Occipital lobe (tissue), 2 donors: ENCODE data around the gene RASA4. TPM values are rescaled to one million over a fixed set of nuclear protein-coding genes. Genes with fewer than 3 reads are reported as not detected.
"Not testable (repeated sequence)": the region's sequence is repeated elsewhere in the genome, so short reads cannot be mapped to it uniquely, and the experiment has no call there.

Experiments used
- DNase-seq: peaks from one replicate; lab custom pipeline; 2025; lab: John Stamatoyannopoulos, UW
- total RNA-seq: library from RNA; depleted of rRNA; stranded (reverse); fragments of >200 nt; gene quantifications from one replicate; pipeline ENCODE4 v1.2.3, GENCODE V29; 2014

Gene RASA4
- total RNA-seq, 1 donor from 2014 or later: 30.4 TPM

DNA sequence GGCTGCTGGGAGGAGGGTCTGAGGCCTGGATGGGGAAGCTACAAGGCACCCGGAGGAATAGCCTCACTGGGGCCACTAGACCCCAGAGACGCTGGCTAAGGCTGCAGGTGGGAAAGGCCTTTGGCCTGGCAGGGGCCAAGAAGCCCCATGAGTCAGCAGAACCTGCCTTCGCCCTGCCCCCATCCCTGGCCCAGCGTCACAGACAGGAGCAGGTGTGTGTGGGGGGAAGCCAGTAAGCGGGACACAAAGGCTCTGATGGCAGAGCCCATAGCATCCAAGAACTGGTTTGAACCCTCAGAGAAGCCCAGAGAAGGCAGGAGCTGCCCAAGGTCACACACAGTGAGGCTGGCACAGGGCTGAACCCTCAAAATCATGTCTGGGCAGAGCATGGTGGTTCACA is 9.7 kb downstream of the RASA4 start:
- DNase-seq: not testable (repeated sequence)

DNA sequence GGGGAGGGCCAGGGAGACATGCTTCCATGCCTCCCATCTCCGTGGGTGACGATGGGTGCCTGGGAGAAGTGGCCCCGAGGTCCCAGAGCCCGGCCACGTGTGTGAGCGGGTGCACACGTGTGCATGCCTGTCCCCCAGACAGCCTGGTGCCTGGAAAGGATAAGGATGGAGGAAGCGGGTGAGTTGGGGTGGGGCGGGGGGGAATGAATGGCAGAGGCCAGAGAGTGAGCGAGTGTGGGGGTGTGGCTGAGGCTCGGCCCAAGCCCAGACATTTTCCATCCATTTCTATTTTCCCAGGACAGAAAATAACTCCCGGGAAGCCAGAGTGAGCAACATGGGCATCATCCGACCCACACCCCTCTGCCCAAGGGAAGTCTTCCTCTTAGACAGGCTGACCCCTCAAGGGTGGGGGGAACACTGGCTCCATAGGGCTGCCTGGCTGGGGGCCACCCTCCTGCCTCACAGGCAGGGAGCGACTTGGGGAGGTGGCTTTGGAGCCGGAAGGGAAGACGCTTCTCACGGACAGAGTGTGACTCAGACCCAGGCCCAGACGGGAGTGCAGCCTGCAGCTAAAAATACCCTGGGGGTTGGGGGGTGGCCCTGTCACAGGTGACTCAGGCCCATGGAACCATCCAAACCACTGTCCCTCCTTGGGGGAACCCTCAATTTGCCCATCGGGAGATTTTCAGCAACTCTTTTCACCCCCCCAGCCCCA is 12.0 kb downstream of the RASA4 start:
- DNase-seq: not testable (repeated sequence)

DNA sequence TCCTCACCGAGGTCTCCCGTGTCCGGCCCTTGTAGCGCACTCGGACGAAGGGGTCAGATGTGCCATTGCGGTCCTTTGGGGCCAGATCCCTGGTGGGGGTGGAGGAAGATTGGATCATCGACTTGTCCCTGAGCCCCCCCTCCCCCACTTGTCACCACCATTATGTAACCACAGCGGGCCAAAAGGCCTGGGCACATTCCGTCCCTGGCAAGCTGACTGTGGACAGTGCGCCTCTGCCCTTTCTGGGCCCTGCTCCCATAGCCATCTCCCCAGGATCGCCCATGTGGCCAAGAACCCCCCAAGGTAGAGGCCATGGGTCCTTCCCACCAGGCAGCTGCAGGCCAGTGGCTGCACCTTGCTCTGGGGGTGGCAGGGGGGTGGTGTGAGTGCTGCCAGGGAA is 14.2 kb downstream of the RASA4 start:
- not testable (repeated sequence) for DNase-seq

DNA sequence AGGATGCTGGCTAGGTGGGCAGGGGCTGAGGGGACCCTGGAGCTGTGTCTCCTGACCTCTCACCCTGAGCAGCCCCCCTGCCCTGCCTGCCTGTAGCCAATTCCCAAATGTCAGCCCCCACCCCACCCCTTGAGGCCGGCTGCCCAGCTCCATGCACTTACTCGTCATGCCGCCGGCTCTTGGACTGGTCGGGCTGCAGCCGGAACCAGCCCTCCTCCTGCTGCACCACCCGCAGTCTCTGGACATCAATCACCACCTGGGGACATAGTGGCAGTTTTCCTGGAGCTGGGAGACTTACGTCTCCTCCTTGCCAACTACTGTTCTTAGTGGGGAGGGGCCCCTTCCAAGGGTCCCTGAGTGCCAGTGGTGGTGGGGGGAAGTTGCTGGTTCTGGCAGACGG is 16.9 kb downstream of the RASA4 start:
- DNase-seq: not testable (repeated sequence)

DNA sequence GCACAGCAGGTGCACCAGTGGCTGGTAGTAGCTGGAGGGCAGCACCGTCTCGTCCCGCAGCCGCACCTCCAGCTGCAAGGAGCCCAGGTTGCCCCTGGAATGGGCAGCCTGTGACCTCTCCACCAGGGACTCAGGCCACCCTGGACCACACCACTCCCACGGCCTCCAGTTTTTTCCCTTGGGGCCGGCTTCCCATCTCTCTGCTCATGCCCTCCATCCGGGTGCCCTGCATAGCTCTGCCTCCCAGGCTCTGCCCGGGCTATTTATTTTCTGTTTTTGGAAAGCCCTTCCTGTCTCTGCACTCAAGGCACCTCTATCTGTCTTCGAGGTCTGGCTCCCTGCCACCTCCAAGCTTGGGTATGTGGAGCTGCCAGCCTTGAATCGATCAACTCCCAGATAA is 20.5 kb downstream of the RASA4 start:
- DNase-seq: not testable (repeated sequence)

DNA sequence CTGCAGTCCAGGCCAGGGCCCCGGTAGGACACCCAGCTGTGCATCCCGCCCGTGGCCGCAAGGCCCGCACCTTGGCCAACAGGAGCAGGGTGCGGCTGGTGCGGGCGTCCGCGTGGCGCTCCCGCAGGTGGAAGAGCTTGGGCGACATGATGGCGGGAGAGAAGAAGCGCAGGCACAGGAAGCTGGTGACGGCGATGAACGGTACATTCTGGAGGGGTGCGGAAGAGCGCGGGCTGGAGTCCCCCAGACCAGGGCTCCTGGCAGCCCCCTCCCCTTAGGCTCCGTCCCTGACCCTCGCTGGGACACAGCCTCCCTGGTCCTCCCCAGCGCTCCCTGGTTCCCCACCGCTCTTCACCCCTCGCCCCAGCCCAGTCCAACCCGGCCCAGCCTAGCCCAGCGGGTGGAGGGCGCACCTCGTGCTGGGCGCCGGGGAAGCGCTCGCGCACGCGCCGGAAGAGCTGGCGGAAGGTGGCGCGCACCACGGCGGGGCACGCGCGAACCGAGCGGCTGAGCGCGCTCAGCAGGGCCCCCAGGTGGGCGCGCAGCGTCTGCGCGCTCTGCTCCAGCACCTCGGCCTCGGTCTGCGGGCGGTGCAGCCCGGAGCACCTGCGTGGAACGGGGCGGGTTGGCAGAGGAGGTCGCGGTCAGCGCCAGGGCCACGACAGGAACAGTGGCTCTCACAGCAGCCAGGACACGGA is 22.8 kb downstream of the RASA4 start:
- DNase-seq: not testable (repeated sequence)

DNA sequence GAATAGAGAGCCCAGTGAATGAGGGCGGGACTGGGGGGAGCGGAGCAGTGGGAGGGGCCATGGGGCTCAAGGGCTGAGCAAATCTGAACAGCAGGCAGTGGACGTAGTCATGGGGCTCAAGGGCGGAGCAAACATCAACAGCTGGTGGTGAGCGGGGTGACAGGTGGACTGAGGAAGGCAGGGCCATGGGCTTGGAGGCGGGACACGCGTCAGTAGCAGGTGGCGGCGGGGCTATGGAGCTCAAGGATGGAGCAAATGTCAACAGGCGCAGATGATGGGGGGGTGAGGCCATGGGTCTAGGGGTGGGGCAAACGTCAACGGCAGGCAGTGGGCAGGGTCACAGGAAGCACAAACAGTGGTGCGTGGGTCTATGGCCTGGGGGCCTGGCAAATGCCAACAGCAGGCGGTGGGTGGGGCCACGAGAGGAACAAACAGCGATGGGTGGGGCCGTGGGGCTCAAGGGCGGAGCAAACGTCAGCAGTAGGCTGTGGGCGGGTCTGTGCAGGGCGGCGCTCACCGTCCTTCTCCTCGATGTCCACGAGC is 24.0 kb downstream of the RASA4 start:
- not testable (repeated sequence) for DNase-seq

DNA sequence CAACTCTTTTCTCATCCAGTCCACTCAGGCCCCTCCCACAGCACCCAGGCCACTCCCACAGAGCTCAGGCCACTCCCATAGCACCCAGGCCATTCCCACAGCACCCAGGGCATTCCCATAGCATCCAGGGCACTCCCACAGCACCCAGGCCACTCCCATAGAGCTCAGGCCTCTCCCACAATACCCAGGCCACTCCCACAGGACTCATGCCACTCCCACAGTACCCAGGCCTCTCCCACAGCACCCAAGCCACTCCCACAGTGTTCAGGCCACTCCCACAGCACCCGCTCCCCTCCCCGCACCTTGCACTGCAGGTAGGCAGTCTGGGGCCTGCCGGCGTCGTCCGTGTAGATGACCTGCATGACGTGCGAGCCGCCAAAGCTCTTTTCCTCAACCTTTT is 26.7 kb downstream of the RASA4 start:
- not testable (repeated sequence) for DNase-seq

DNA sequence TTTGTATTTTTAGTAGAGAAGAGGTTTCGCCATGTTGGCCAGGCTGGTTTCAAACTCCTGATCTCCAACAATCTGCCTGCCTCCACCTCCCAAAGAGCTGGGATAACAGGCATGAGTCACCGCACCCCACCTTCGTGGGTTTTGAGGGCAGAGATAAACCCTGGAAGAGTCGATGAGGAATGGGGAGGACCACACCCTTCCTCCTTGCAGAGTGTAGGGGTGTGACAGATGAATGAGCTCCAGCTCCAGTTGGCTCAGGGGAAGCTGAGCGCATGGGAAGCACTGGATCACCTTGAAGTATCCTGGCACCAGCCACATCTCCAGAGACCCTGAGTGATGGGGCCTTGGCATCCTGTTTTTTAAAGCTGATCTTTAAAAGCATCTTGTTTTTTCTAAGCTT is 33.1 kb downstream of the RASA4 start:
- not testable (repeated sequence) for DNase-seq

DNA sequence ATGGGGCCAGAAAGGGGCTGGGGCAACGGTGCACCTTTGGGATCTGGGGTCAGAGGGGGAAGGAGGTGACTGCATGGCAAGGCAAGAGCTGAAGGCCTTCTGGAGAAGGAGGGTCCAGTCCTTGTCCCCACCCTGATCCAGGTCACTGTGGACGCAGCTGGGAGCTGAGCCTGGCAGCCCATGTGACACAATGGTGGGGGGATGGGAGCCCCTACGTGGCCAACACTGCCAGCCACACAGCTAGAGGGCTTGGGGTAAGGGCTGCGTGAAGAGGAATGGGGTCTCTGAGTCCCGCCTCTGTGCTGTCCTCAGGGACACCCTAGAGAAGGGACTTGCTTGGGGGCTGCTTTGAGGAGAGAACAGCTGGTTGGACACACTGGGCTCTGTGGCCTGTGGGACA is 34.8 kb downstream of the RASA4 start:
- not testable (repeated sequence) for DNase-seq

DNA sequence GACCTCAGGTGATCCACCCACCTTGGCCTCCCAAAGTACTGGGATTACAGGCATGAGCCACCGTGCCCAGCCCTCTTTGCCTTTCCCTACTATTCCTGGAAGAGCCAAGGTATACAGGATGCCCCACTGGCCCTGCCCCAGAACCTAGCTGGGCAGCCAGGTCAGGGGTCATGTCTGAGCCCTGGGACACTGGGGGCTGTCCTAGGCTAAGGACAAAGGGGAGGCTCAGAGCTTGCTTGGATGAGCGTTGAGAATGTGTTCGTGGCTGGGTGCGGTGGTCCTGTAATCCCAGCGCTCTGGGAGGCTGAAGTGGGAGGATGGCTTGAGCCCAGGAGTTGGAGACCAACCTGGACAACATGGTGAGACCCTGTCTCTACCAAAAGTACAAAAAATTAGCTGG is 38.1 kb downstream of the RASA4 start:
- not testable (repeated sequence) for DNase-seq

DNA sequence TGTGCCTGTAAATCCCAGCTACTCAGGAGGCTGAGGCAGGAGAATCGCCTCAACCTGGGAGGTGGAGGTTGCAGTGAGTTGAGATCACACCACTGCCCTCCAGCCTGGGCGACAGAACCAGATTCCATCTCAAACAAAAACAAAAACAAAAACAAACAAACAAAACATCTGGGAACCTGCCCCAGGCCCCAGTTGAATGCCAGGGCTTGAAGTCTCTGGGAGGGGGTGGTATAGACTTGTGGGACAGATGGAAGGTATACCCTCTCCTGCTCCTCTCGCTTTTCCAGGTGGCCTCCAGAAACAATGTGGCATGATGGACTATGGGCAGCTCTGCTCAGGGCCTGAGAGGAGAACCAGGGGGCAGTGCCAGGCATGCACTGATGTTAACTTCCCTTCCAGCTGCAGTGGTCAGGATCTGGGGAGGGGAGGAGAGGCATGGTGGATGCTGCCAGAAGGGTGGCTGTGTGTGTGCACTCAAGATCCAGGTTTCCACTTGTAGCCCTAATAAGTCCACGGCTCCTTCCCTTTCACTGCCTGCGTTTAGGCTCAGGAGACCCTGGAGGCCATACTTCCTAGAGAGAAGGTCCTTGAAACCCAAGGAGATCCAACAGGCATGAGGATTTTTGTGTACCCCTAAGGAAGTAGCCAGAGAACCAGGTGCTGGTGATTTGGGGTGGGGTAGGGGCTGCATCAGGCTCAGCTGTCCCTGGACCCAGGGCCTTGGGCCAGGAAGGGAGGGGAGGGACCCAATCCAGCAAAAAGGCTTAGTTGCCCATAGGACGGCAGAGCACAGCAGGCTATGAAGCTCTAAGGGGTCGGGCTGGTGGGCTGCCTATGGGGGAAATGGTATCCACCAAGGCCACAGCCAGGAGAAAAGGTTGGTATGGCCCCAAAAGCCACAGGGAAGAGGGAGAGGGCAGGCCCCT is 39.0 kb downstream of the RASA4 start:
- not testable (repeated sequence) for DNase-seq

DNA sequence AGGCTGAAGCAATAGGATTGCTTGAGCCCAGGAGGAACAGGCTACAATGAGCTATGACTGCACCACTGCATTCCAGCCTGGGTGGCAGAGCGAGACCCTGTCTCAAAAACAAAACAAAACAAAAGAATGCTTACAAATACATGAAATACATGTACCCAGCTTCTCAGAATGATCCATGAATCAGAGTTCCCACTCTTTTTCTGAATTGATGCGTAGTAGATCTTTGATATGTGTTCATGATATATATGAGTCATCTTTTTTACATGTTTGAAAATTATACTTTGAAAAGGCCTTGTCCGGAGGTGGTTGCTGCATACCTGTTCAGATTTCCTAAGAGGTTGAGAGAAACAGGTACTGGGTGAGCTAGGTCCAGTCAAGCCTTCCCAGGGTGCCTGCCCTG is 40.2 kb downstream of the RASA4 start:
- DNase-seq: not testable (repeated sequence)

DNA sequence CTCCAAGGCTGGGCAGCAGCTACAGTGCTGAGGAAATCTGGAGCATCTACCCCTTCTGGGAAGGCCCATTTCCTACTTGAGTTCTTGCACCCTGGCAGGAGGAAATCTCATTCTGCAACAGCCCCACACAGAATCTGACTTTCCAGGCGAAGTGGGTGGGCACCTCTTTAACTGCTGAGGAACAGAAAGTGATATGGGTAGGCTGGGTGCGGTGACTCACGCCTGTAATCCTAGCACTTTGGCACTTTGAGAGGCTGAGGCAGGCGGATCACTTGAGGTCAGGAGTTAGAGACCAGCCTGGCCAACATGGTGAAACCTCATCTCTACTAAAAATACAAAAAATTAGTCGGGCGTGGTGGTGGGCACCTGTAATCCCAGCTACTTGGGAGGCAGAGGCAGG is 41.9 kb downstream of the RASA4 start:
- not testable (repeated sequence) for DNase-seq

DNA sequence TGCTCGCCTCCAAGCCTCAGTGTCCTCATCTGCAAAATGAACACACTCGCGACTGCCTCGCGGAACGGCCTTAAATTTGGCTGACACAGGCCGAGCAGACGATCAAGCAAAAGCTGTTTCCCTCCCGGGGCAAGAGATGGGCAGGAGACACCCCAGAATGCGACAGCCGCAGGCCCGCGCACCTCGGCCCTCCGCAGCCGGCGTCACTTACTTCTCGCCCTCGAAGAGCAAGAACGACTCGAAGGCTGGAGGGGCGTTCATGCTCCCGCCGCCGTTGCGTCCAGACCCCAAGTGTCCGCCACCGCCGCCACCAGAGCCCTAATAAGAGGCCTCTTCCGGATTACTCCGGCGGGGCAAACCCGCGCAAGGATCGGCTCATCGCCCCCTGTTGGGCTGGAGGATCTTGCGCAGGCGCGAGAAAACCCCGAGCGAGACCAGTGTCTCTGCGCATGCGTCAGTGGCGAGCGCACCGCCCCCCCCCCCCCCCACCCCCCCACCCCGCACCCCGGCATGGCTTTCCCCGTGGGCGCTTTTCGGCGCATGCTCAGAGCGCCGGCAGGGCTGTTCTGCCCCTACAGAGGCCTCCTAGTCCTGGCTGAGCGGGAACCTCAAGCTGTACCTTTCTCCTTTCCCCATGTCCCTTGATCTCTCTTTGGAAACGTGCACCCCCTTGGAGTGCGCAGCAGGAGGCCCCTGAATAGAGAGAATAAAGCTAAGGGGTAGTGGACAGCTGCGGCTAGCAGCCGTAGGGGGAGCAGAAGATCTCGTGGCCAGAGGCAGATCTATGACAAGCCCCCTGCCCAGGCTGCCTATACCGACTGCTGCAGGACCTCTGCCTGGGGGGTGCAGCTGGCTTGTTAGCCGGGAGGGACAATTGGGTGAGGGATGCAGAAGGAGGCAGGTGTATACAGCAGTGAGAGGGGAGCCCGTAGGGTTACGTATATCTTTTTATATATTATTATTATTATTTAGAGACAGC is 44.0 kb downstream of the RASA4 start, which contains the start of gene POLR2J3:
Gene POLR2J3 (minus strand): TSS at position 323 of the 979 bp plus-strand sequence. CDS start 62 bp downstream, at position 261.
- not testable (repeated sequence) for DNase-seq

DNA sequence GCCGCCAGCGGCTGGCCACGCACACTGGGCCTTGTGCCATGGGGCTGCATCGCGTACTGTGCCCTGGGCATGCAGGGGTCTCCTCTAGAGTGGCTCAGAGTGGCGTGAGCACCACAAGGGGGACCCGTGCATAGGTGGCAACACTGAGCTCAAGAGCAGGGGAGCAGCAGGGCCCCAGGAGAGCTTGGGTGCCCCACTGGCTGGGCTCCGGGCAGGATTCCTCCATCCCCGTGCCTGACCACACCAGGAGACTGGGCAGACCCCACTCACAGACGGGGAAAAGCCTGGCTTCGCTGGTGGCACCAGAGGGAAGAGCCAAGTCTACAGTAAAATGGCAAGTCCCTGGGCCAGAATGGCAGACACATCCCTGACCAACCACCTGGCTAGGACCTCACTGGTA is 47.9 kb downstream of the RASA4 start:
- DNase-seq: not testable (repeated sequence)

DNA sequence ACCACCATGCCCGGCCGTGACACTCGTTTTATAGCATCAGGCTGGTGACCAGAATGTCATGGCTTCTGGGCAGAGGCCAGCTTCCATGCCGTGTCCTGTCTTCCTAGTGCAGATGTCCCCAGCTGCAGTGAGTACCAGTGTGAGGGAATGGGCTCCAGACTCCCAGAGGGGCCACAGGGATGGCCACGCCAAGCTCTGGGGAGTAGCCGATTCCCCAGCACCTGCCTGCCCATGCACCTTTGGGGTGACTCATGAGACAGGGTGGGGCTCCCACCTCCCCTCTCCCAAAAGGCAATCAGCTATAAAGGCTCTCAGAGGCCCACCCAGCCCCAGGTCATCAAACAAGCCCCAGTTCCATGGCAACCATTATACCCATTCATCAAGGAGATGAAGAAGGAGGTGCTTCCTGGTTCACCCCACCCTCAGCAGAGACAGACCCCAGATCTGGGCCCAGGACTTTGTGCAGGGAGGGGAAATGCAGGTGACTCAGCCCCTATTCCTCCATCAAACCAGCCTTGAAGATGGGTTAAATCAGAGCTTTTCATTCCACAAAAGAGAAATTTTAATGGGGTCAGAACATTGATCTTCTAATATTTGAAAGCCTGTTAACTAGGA is 65.6 kb downstream of the RASA4 start, which contains the start of gene SPDYE2:
Gene SPDYE2 (plus strand): TSS at position 419 of the 615 bp plus-strand sequence. CDS start 2,030 bp downstream, outside the sequence.
- DNase-seq: not testable (repeated sequence)

DNA sequence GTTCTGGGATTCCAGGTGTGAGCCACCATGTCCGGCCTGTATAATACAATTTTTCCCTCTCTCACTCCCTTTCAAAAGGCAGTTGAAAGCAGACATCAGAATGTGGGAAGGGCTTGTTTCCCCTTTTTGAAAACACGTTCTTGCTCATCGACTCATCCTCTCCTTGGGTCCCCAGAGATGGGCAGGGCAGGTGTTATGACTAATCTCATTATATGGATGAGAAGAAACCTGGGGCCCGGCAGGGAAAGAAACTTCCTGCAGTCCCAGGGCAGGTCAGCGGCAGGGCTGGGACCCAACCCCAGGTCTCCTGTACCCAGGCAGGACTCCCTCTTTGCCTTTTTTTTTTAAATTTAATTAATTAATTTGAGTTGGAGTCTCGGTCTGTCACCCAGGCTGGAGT is 70.2 kb downstream of the RASA4 start:
- not testable (repeated sequence) for DNase-seq

DNA sequence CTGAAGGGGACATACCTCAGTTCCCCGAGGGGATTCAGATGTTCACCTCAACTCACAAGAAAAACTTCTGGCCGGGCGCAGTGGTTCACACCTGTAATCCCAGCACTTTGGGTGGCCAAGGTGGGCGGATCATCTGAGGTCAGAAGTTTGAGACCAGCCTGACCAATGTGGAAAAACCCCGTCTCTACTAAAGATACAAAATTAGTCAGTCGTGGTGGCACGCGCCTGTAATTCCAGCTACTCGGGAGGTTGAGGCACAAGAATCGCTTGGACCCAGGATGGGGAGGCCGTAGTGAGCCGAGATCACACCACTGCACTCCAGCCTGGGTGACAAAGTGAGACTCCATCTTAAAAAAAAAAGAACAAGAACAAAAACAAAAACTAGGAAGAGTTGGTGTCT is 71.3 kb downstream of the RASA4 start:
- DNase-seq: not testable (repeated sequence)
